NCI-H146 treated with DMSO at 0.1 percent for 48 hours (cell line): ENCODE data around the gene LGALS16.
"Not testable (repeated sequence)": the region's sequence is repeated elsewhere in the genome, so short reads cannot be mapped to it uniquely, and the experiment has no call there.

Experiments used
- DNase-seq: peaks from one replicate; lab custom pipeline; 2025; ENCODE audit not compliant: unreplicated experiment; lab: John Stamatoyannopoulos, UW

Gene LGALS16

GRCh38 chr19:39655613-39656012 lies at the start of gene LGALS16:
Gene LGALS16 (plus strand): TSS chr19:39655913. CDS start chr19:39655962, 49 bp downstream.
- no peak for DNase-seq

- no peak for DNase-seq
These were observed 48.7 kb upstream of the LGALS16 start for GRCh38 chr19:39607021-39607420.

- no peak for DNase-seq
These were observed 48.2 kb upstream of the LGALS16 start for GRCh38 chr19:39607561-39607960.

- no peak for DNase-seq
These were observed 42.1 kb upstream of the LGALS16 start for GRCh38 chr19:39613597-39613996.

GRCh38 chr19:39617745-39618144 lies 38.0 kb upstream of the LGALS16 start:
- no peak for DNase-seq

GRCh38 chr19:39623946-39624345 lies 31.8 kb upstream of the LGALS16 start:
- no peak for DNase-seq

GRCh38 chr19:39627631-39628030 lies 28.1 kb upstream of the LGALS16 start:
- peak; percentile 12 for DNase-seq

- DNase-seq, result no peak
These were observed 24.5 kb upstream of the LGALS16 start for GRCh38 chr19:39631178-39631577.

GRCh38 chr19:39631626-39632025 lies 24.1 kb upstream of the LGALS16 start:
- DNase-seq, result no peak

- no peak for DNase-seq
These were observed 17.8 kb upstream of the LGALS16 start for GRCh38 chr19:39637891-39638290.

- DNase-seq, result no peak
These were observed 13.9 kb upstream of the LGALS16 start for GRCh38 chr19:39641773-39642172.

- DNase-seq, result no peak
These were observed 12.1 kb upstream of the LGALS16 start for GRCh38 chr19:39643591-39643990.

GRCh38 chr19:39645800-39646411 lies 9.8 kb upstream of the LGALS16 start:
- DNase-seq, result no peak

GRCh38 chr19:39647918-39648317 lies 7.8 kb upstream of the LGALS16 start:
- no peak for DNase-seq

- no peak for DNase-seq
These were observed 4.1 kb downstream of the LGALS16 start for GRCh38 chr19:39659791-39660190.

GRCh38 chr19:39660661-39661060 lies 4.9 kb downstream of the LGALS16 start:
- DNase-seq, result no peak

GRCh38 chr19:39661565-39661964 lies 5.9 kb downstream of the LGALS16 start:
- no peak for DNase-seq

- DNase-seq, result not testable (repeated sequence)
These were observed 14.1 kb downstream of the LGALS16 start for GRCh38 chr19:39669860-39670259.

GRCh38 chr19:39670998-39671397 lies 15.3 kb downstream of the LGALS16 start:
- peak; percentile 19 for DNase-seq

- DNase-seq, result peak; percentile 81
These were observed 16.1 kb downstream of the LGALS16 start for GRCh38 chr19:39671739-39672363.

- no peak for DNase-seq
These were observed 16.8 kb downstream of the LGALS16 start for GRCh38 chr19:39672473-39672872.

GRCh38 chr19:39673862-39674261 lies 18.1 kb downstream of the LGALS16 start:
- peak; percentile 46 for DNase-seq

- no peak for DNase-seq
These were observed 20.3 kb downstream of the LGALS16 start for GRCh38 chr19:39676004-39676403.
